Naive B cell (primary cell): ENCODE results near the gene OLFML1. TPM values are rescaled to one million over a fixed set of nuclear protein-coding genes. Genes with fewer than 3 reads are reported as not detected.
A peak's percentile ranks its signal among the peaks of the same experiment; 100 is the strongest.
"Not testable (repeated sequence)": the region's sequence is repeated elsewhere in the genome, so short reads cannot be mapped to it uniquely, and the experiment has no call there.

Experiments
- ATAC-seq, 2 donors: fragments of 150-1000 bp; cut with Tn5 transposase; 2 replicates each; pipeline ENCODE4 v1.10.0; 2021; ENCODE audit warnings: low read depth in 2 of 2, mild to moderate bottlenecking in 2 of 2, moderate library complexity in 2 of 2
- DNase-seq: peaks from one replicate; pipeline ENCODE4 v3.0.0; 2022
- H3K27ac Mint-ChIP-seq, 6 donors: one replicate each; pipeline ENCODE4 v1.8.0; 2020 to 2022; ENCODE audit warnings: mild to moderate bottlenecking in 6 of 6, mixed read lengths in 6 of 6, moderate library complexity in 5 of 6, inconsistent platforms in 2 of 6
- H3K27me3 Mint-ChIP-seq, 3 donors: one replicate each; pipeline ENCODE4 v1.8.0; 2021 to 2022; ENCODE audit warnings: mixed read lengths in 3 of 3, mild to moderate bottlenecking in 1 of 3
- H3K36me3 Mint-ChIP-seq, 2 donors: one replicate each; pipeline ENCODE4 v1.8.0; 2020 to 2022; ENCODE audit warnings: mixed read lengths in 2 of 2, inconsistent platforms in 1 of 2, mild to moderate bottlenecking in 1 of 2
- H3K4me1 Mint-ChIP-seq, 3 donors: one replicate each; pipeline ENCODE4 v1.8.0; 2020 to 2022; ENCODE audit warnings: mixed read lengths in 3 of 3, inconsistent platforms in 1 of 3, mild to moderate bottlenecking in 1 of 3, moderate library complexity in 1 of 3
- H3K4me3 Mint-ChIP-seq, 8 donors: one replicate each; pipeline ENCODE4 v1.8.0; 2020 to 2022; ENCODE audit warnings: mild to moderate bottlenecking in 8 of 8, mixed read lengths in 8 of 8, moderate library complexity in 8 of 8, inconsistent platforms in 2 of 8
- H3K9me3 Mint-ChIP-seq, 7 donors: one replicate each; pipeline ENCODE4 v1.8.0; 2020 to 2022; ENCODE audit warnings: mixed read lengths in 7 of 7, mild to moderate bottlenecking in 5 of 7, inconsistent platforms in 2 of 7, moderate library complexity in 1 of 7
- polyA plus RNA-seq, 6 donors: library from polyadenylated mRNA; unstranded; fragments of 300-500 nt; fragmentation: Illumina TruSeq; gene quantifications; one replicate each; pipeline ENCODE4 v1.2.3, GENCODE V29; 2021; ENCODE audit warnings: low read depth in 6 of 6

The OLFML1 gene
- polyA plus RNA-seq, 6 donors from 2014 or later: 0.81 to 4.6 (median 1.6) TPM

DNA sequence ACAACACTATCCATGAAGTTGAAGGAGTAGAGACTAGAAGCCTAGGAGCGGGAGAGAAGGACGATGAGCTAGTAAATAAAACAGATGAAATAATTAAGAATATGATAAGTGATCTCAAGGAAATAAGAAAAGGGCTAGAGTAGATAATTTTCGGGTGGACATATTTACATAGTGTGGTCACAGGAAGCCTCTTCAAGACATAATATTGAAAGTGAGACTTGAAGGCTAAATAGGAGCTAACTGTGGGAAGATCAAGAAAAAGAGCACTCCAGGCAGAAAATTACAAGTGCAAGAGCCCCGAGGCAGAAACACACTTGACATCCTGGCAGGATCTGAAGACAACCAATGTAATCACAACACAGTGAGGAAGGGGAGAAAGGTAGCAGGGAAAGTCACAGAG is 16.6 kb downstream of the OLFML1 start:
- Mint-ChIP-seq H3K4me1 (peaks cover 25 to 47% (median 45%) of the 10 kb centered on the region in 3 donors), H3K27me3 (no peaks in the 10 kb centered on the region), H3K27ac (no peak overlapping the region), H3K9me3 (no peaks in the 10 kb centered on the region), H3K4me3 (no peak overlapping the region), H3K36me3 (peaks cover 0 to 7% of the 10 kb centered on the region in 2 donors)
- DNase-seq (no peak), ATAC-seq (no peak)

DNA sequence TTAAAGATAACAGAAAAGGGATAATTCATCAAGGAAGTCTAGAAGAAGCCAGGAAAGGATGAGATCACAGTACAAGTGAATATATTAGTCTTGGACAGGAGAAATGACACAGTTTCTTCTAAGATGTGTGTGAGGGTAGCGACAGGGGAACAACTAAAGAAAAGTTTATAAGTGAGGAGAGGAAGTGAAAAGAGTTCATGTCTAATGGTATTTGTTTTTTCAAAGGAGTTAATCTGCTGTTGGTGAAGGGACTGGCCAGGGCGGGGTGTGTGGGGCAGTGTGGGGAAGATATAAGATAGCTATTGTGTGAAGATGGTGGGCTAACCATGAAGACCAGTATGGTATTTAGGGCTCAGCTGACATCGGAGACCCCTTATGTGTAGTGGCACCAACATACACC is 20.9 kb downstream of the OLFML1 start:
- DNase-seq (no peak), ATAC-seq (peak; percentile 35 to 38)
- no peaks in the 10 kb centered on the region for H3K9me3 Mint-ChIP-seq
- peaks cover 0 to 10% of the 10 kb centered on the region in 2 donors for H3K36me3 Mint-ChIP-seq
- peaks cover 31 to 45% (median 37%) of the 10 kb centered on the region in 3 donors for H3K4me1 Mint-ChIP-seq
- peak overlapping the region in 4 of 8 donors; percentile 5 to 45 (median 14) for H3K4me3 Mint-ChIP-seq
- H3K27ac Mint-ChIP-seq: peak overlapping the region; percentile 5 to 61 (median 42)
- no peaks in the 10 kb centered on the region for H3K27me3 Mint-ChIP-seq

DNA sequence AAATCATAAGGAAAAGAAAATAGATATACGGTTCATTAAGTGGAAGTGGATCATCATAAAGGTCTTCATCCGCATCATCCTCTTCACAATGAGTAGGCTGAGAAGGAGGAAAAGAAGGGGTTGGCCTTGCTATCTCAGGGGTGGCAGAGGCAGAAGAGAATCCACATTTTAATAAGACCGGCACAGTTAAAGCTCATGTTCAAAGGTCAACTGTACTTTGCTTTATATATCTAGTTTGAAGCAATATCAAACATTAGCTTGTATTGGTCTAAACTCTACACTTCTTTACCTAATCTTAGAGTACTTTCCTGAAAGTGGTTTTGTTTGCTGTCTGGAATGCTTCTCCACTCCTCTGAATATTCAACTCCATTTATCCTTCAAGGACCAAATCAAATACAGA is 22.8 kb downstream of the OLFML1 start:
- Mint-ChIP-seq H3K4me3 (no peak overlapping the region), H3K27ac (no peak overlapping the region), H3K4me1 (peaks cover 46 to 57% (median 55%) of the 10 kb centered on the region in 3 donors), H3K36me3 (peaks cover 0 to 10% of the 10 kb centered on the region in 2 donors), H3K9me3 (no peaks in the 10 kb centered on the region), H3K27me3 (no peaks in the 10 kb centered on the region)
- no peak for ATAC-seq
- DNase-seq: no peak

DNA sequence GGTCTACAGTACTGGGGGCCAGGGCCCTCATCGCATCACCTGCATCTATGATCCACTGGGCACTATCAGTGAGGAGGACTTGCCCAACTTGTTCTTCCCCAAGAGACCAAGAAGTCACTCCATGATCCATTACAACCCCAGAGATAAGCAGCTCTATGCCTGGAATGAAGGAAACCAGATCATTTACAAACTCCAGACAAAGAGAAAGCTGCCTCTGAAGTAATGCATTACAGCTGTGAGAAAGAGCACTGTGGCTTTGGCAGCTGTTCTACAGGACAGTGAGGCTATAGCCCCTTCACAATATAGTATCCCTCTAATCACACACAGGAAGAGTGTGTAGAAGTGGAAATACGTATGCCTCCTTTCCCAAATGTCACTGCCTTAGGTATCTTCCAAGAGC is 24.7 kb downstream of the OLFML1 start:
- ATAC-seq (no peak), DNase-seq (no peak)
- Mint-ChIP-seq H3K4me3 (peak overlapping the region in 2 of 8 donors; percentile 5 to 65), H3K27me3 (no peaks in the 10 kb centered on the region), H3K36me3 (peaks cover 0 to 10% of the 10 kb centered on the region in 2 donors), H3K9me3 (no peaks in the 10 kb centered on the region), H3K27ac (peak overlapping the region in 2 of 6 donors; percentile 80 to 87), H3K4me1 (peaks cover 51 to 65% (median 65%) of the 10 kb centered on the region in 3 donors)

DNA sequence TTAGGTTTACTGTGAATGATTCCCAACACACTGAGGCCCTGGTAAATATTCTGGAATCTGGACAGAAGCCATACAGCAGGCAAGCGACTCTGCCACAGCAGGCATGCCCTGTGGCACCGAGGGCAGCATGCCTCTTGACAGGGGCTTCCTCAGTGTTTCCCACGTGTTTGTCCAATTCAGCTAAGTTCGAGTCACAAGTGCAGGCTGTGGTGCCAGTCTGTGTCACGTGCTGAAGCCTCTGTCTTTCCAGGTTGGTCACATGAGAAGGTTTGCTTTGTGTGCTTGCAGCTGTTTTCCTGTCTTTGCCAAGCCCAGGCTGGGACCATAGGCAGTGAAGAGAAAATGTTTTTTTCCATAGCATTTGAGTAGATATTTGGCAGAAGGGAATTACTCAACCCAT is 26.1 kb downstream of the OLFML1 start:
- H3K27ac Mint-ChIP-seq: peak overlapping the region in 5 of 6 donors; percentile 87 to 100 (median 99)
- H3K36me3 Mint-ChIP-seq: peaks cover 0 to 7% of the 10 kb centered on the region in 2 donors
- H3K27me3 Mint-ChIP-seq: no peaks in the 10 kb centered on the region
- no peaks in the 10 kb centered on the region for H3K9me3 Mint-ChIP-seq
- H3K4me1 Mint-ChIP-seq: peaks cover 55 to 66% (median 65%) of the 10 kb centered on the region in 3 donors
- no peak for ATAC-seq
- peak overlapping the region in 6 of 8 donors; percentile 88 to 98 (median 96) for H3K4me3 Mint-ChIP-seq
- no peak for DNase-seq

DNA sequence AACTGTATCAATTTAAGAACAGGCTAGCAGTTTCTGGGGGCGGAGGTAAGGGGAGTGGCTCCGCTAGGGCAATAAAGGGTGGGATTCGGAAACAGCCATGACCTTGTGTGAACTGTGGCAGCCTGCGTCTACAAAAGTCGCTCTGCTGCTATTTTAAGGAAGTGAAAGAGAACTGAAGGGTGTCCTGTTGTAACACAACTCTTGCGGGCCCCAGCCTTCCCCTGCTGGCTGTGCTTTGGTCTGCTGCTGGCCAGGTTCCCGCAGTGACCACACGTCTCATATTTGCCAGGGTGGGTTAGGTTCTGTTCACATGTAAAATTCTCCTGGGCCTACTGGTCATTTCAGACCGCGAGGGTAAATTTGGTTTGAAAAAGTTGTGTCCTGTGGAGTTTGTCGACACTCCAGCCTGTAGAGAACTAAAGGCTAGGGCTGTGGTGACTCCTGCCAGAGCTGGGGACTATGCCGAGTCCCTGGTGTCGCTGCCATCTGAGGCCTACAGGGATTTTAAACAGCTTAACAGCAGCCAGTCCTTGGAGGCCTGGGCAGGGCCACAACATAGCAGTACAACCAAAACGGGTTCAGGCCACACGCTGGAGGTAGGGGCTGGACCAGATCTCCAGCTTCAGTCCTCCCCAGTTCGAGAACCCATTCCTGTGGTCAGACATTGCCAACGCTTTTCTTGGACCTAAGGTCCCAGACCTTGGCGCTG is 27.4 kb downstream of the OLFML1 start:
- peak; percentile 89 for DNase-seq

DNA sequence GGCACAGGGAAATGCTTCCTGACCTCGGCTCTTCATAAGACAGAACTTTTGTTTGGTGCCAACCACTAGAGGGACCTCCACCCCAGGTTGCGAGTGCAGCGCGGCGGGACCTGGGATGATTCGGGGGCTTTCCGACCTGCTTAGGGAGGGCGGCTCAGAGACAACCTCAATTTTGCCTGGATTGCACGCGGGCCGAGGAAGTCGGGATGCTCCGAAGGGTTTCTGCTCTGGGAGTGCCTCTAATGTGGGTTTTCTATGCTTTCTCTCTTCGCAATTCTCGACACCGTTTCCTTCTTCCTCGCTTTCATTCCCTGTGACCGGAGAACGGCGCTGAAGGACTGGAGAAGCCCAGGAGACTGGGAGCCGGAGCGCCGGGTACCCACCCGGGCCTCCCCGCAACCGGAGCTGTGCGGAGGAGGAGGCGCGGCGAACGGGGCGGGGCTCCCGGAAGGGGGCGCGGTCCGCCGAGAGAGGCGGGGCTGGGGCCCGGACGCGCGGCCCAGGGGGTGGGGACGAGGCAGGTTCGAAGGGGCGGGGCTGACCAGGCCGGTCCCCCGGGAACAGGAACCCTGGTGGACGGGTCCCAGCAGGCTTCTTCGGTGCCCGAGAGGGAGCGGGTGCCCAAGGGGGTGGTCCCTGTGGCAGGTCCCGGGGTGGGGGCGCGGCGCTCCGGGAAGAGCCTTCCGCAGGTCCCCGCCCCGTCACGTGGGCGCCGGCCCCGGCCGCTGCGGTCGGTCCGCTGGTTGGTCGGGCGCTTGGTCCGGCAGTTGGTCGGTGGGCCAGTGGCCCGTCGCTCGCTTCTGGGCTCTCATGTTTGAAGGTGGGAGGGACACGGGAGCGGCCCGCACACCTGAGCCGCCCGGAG is 28.2 kb downstream of the OLFML1 start, which contains the start of gene PPFIBP2:
PPFIBP2 (plus strand) TSS at position 766 of the 865 bp plus-strand sequence. CDS start 35,477 bp downstream, outside the sequence.
- H3K27ac Mint-ChIP-seq: peak within 1 kb of the TSS in 5 of 6 donors; percentile 99 to 100 (median 100)
- peak; percentile 62 to 66 for ATAC-seq
- peaks cover 0 to under 1% (median 0%) of the 10 kb centered on the region in 7 donors for H3K9me3 Mint-ChIP-seq
- peak; percentile 88 for DNase-seq
- H3K4me3 Mint-ChIP-seq: peak within 1 kb of the TSS; percentile 88 to 98 (median 96)
- H3K27me3 Mint-ChIP-seq: no peaks in the 10 kb centered on the region
- peaks cover 62 to 77% (median 71%) of the 10 kb centered on the region in 3 donors for H3K4me1 Mint-ChIP-seq
- no peaks in the 10 kb centered on the region for H3K36me3 Mint-ChIP-seq

More for the DNA sequence above, 27.4 kb downstream of the OLFML1 start:
- H3K36me3 Mint-ChIP-seq: no peaks in the 10 kb centered on the region
- no peaks in the 10 kb centered on the region for H3K27me3 Mint-ChIP-seq
- peak; percentile 77 for ATAC-seq
- H3K4me1 Mint-ChIP-seq: peaks cover 58 to 71% (median 69%) of the 10 kb centered on the region in 3 donors
- H3K9me3 Mint-ChIP-seq: no peaks in the 10 kb centered on the region
- H3K27ac Mint-ChIP-seq: peak overlapping the region in 5 of 6 donors; percentile 99 to 100 (median 100)
- H3K4me3 Mint-ChIP-seq: peak overlapping the region; percentile 88 to 98 (median 96)

DNA sequence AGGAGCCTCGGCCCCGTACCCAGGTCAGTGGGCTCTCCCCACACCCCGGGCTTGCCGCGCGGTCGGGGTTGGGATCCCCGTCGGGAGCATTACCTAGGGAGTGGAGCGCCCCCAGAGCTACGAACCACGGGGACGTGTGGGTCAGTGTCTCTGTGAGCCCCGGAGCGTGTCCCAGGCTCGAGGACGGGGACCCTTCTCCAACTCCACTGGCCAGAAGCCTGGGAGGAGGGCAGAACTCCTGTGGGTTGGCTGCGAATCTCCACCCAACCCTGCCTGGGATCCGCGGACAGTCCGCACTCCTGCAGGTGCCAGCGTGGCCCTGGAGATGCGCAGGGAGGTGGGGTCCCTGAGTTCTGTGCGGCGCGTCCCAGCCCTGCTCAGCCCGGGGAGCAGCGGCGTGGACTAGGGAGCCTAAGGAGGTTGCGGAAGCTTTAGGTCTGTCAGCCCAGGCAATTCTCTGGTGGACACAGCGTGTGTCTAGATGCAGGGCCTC is 28.8 kb downstream of the OLFML1 start:
- DNase-seq: no peak
- peak overlapping the region in 5 of 6 donors; percentile 57 to 100 (median 93) for H3K27ac Mint-ChIP-seq
- peak overlapping the region; percentile 85 to 98 (median 95) for H3K4me3 Mint-ChIP-seq
- peaks cover 67 to 84% (median 70%) of the 10 kb centered on the region in 3 donors for H3K4me1 Mint-ChIP-seq
- H3K27me3 Mint-ChIP-seq: no peaks in the 10 kb centered on the region
- H3K36me3 Mint-ChIP-seq: no peaks in the 10 kb centered on the region
- peak; percentile 1 to 2 for ATAC-seq
- H3K9me3 Mint-ChIP-seq: peaks cover 0 to 7% (median 0%) of the 10 kb centered on the region in 7 donors

DNA sequence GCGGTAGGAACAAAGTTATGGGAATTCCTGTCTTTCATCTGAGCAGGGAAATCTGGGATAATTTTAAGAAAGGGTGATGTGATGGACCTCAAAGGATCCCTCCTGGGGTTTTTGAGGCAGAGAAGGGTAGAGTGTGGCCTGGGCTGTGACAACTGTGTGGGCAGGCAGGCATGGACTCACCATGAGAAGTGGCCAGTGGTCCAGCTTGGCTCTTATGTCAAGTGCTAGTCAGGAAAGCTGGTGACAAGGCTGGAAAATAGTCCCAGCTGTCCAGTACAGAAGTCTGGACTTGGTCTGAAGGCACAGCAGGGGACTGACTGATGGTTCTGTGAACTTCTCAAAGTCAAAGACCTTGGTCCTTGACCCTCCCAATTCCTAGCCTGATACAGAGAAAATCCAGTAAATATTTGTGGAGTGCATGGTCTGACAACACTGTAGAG is 30.2 kb downstream of the OLFML1 start:
- Mint-ChIP-seq H3K4me3 (peak overlapping the region in 7 of 8 donors; percentile 6 to 98 (median 67)), H3K9me3 (peaks cover 0 to 7% (median 0%) of the 10 kb centered on the region in 7 donors), H3K4me1 (peaks cover 58 to 77% (median 61%) of the 10 kb centered on the region in 3 donors), H3K36me3 (no peaks in the 10 kb centered on the region), H3K27me3 (no peaks in the 10 kb centered on the region), H3K27ac (peak overlapping the region in 1 of 6 donors; percentile 6)
- DNase-seq (no peak), ATAC-seq (no peak)

DNA sequence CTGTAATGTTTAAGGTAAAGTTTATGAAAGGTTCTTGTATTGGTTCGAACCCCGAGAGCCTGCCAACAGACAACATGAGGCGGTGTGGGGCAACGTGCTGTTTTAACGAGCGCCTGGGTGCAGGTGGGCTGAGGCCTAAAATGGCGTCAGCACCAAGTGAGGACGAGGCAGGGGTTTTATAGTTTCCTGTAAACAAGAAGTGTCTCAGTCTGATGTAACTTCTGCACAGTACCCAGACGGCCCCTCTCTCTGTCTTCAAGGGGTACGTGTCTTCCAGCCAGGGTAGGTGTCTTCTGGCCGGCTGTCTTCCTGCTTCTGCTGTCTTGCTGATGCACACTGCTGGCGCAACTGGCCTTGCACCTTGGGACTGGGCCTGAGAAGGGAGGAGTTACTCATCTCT is 31.2 kb downstream of the OLFML1 start:
- H3K27ac Mint-ChIP-seq: peak overlapping the region in 2 of 6 donors; percentile 25 to 49
- DNase-seq (no peak), ATAC-seq (no peak)
- H3K27me3 Mint-ChIP-seq: no peaks in the 10 kb centered on the region
- peaks cover 0 to 7% (median 0%) of the 10 kb centered on the region in 7 donors for H3K9me3 Mint-ChIP-seq
- peak overlapping the region in 5 of 8 donors; percentile 0 to 70 (median 36) for H3K4me3 Mint-ChIP-seq
- peaks cover 48 to 67% (median 52%) of the 10 kb centered on the region in 3 donors for H3K4me1 Mint-ChIP-seq
- no peaks in the 10 kb centered on the region for H3K36me3 Mint-ChIP-seq

DNA sequence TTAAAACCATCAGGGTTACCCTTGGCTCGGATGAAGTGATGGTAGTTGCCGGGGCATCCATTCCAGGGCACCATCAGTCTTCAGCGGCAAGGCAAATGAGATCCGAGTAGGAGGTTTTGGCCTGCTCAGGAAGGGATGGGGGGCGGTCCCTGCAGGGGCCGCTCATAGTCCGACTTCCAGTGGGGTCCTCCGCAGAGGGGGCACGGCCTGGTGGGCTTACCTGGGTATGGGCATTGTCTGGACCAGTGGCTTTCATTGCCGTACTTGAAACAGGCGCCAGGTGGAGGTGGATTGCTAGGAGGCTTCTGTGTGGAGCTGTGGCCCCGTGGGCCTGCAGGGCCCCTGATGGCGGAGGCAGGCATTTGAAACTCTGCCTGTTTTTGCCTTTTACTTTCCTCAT is 32.4 kb downstream of the OLFML1 start:
- DNase-seq, ATAC-seq, H3K9me3 Mint-ChIP-seq, H3K36me3 Mint-ChIP-seq, H3K27me3 Mint-ChIP-seq: not testable (repeated sequence)
- Mint-ChIP-seq H3K4me1 (peaks cover 38 to 54% (median 40%) of the 10 kb centered on the region in 3 donors), H3K4me3 (peak overlapping the region in 2 of 8 donors; percentile 70 to 83), H3K27ac (peak overlapping the region in 3 of 6 donors; percentile 28 to 66 (median 62))

DNA sequence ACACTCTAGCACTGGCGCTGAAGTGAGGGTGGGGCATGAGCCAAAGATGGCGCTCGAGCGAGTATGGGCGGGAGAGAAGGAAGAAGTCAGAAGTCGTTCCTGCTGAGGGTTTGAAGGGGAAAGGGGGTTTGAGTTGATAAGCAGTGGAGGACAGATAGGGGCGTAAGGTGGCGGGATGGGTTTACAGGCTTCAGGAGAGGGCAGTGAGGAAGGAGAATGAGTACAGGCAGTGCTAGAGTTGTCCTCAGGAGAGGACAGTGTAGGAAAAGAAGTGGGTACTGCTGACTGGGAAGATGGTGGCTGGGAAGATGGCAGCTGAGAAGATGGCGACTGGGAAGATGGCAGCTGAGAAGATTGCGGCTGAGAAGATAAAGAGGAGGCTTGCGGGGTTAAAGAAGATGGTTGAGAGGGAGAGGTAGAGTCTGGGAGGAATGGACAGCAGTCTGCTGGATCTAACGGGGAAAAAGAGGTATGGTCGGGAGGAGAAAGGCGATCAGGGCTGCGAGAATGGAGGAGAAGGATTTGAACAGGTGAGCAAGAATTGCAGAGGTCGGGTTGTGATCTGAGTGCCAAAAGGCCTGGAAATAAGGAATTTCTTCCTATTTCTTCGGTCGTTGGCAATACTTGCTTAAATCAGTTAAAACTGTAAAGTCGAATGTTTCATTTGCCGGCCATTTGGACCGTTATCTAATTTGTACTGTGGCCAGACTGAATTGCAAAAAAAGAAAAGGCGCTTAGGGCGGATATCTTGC is 33.7 kb downstream of the OLFML1 start:
- no peaks in the 10 kb centered on the region for H3K27me3 Mint-ChIP-seq
- H3K36me3 Mint-ChIP-seq: no peaks in the 10 kb centered on the region
- ATAC-seq (no peak), DNase-seq (no peak)
- peaks cover 38 to 54% (median 50%) of the 10 kb centered on the region in 3 donors for H3K4me1 Mint-ChIP-seq
- H3K9me3 Mint-ChIP-seq: peaks cover 0 to 7% (median 0%) of the 10 kb centered on the region in 7 donors
- peak overlapping the region in 4 of 8 donors; percentile 7 to 41 (median 21) for H3K4me3 Mint-ChIP-seq
- H3K27ac Mint-ChIP-seq: peak overlapping the region in 4 of 6 donors; percentile 1 to 91 (median 40)
